Neural cell (in vitro differentiated cells): ENCODE data around the gene SMARCB1.

ENCODE experiments used
- CTCF ChIP-seq: fragments of 450-650 bp; IDR thresholded peaks from 2 replicates; pipeline ENCODE4 v1.5.1; 2014; ENCODE audit warnings: antibody characterized with exemption, mild to moderate bottlenecking, moderate library complexity; ENCODE audit not compliant: poor library complexity, severe bottlenecking
- EP300 ChIP-seq: fragments of 450-650 bp; conservative IDR thresholded peaks from 2 replicates; pipeline ENCODE4 v1.6.1; 2014; ENCODE audit warnings: antibody characterized with exemption, mild to moderate bottlenecking, moderate library complexity; ENCODE audit not compliant: poor library complexity, severe bottlenecking
- EZH2 ChIP-seq: fragments of 200-600, 300-800 bp; shearing (Covaris generic), sonication (generic); IDR thresholded peaks from 2 replicates; pipeline ENCODE4 v1.6.1; 2014; ENCODE audit warnings: antibody characterized with exemption, low read length, borderline replicate concordance, mild to moderate bottlenecking; ENCODE audit not compliant: insufficient read depth, poor library complexity, severe bottlenecking
- MXI1 ChIP-seq: fragments of 450-650 bp; conservative IDR thresholded peaks from 2 replicates; pipeline ENCODE4 v1.6.1; 2014; ENCODE audit warnings: antibody characterized with exemption, mild to moderate bottlenecking; ENCODE audit not compliant: poor library complexity, severe bottlenecking
- POLR2AphosphoS5 ChIP-seq: IDR thresholded peaks from 2 replicates; pipeline ENCODE4 v1.6.1; 2012
- REST ChIP-seq: IDR thresholded peaks from 2 replicates; pipeline ENCODE4 v1.6.1; 2012; ENCODE audit warnings: borderline replicate concordance
- SMC3 ChIP-seq: fragments of 450-650 bp; conservative IDR thresholded peaks from 2 replicates; pipeline ENCODE4 v1.6.1; 2014; ENCODE audit warnings: antibody characterized with exemption, mild to moderate bottlenecking, moderate library complexity; ENCODE audit not compliant: poor library complexity

GRCh38 chr22:23840026-23840425 lies 53.3 kb downstream of the SMARCB1 start:
- no peak for TF ChIP-seq CTCF
- TF ChIP-seq POLR2AphosphoS5, result no peak
- TF ChIP-seq EP300, result no peak
- TF ChIP-seq REST, result no peak
- no peak for TF ChIP-seq MXI1
- no peak for TF ChIP-seq EZH2
- TF ChIP-seq SMC3, result no peak
